GM21390 (cell line): ENCODE measurements around the gene PKM.
"Not testable (repeated sequence)": the region's sequence is repeated elsewhere in the genome, so short reads cannot be mapped to it uniquely, and the experiment has no call there.

Experiments
- ATAC-seq: cut with Tn5 transposase; IDR thresholded peaks from one replicate; pipeline ENCODE4 v1.9.1; 2021; ENCODE audit not compliant: unreplicated experiment

The PKM gene

DNA sequence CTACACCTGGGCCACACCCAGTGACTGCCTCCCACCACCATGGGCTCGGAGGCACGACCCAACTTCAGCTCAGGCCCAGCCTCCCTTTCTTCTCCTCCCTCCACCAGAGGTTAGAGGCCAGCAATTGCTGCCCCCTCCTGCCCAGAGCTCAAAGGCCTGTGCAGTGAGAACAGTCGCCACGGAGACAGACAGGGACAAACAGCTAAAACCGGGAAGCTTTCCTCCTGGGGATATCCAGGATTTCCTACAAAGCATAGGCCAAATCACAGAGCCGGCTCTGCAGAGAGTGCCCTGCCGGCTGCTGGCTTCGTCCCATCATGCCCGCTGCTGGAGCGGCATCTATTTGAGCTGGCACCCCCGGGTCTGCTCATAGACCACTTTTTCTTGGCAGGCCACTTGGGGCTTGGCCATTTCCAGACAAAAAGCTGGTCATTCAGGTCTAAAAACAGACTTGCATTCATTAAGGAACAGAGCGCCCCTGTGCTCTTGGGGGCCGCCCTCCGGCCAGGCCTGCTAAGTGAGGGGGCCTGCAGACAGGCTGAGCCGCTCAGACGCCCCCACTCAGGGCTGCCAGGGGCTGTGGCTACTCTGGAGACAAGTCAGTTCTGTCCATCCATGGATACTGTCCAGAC is 50.9 kb downstream of the PKM start:
- no peak for ATAC-seq

DNA sequence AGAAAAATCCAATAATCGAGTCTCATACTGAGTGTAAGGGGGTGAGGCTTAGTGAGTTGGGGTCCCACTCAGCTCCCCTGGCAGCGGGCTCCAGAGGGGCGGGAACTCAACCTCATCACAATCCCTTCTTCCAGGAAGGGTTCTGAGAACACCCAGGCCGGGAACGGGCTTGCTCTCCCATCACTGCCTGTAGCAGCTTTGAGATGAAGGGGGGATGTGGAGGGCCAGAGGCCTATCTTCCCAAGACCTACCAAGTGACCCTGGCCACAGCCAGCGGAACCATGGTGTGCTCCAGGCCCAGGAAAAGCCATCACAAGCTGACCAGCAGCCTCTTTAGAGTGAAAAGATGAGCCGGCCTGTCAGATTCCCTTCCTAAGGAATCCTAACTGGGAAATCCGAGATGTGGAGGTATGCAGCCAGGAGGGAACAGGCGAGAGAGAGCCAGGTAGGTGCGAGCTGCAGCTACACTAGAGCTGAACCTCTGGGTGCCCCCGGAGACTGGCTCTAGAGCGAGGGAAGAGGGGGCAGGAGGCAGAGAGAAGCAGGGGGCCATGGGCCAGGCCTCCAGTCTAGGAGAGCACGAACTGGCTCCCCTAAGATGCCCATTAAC is 51.9 kb downstream of the PKM start:
- ATAC-seq, result no peak

DNA sequence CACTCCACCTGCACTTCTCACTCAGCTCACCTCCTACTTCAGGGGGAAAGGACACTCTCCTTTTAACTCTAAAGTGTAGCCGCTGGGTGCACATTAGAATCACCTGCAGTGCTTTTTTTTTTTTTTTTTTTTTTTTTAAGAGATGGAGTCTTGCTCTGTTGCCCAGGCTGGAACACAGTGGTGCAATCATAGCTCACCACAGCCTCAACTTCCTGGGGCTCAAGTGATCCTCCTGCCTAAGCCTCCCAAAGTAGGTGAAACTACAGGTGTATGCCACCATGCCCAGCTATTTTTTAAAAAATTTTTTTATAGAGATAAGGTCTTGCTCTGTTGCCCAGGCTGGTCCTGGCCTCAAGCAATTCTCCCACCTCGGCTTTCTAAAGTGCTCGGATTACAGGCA is 54.2 kb downstream of the PKM start:
- no peak for ATAC-seq

DNA sequence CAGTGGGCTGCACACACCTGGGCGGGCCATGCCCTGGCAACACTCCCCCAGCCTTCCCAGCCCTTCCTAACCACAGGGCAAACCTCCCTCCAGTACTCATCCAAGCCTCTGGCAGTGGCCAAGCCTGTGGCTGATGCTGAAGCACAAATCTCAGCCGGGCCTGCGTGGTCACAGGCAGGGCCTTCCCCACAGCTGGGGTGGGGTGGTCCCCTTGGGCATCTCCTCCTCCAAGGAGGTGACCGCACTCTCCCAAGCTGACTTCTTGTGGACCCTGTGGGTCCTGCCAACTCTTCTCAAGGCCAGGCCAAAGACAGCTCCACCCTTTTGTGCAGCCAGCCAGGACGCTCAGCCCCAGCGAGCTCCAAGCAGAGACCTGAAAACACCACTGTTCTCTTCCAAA is 54.8 kb downstream of the PKM start:
- no peak for ATAC-seq

DNA sequence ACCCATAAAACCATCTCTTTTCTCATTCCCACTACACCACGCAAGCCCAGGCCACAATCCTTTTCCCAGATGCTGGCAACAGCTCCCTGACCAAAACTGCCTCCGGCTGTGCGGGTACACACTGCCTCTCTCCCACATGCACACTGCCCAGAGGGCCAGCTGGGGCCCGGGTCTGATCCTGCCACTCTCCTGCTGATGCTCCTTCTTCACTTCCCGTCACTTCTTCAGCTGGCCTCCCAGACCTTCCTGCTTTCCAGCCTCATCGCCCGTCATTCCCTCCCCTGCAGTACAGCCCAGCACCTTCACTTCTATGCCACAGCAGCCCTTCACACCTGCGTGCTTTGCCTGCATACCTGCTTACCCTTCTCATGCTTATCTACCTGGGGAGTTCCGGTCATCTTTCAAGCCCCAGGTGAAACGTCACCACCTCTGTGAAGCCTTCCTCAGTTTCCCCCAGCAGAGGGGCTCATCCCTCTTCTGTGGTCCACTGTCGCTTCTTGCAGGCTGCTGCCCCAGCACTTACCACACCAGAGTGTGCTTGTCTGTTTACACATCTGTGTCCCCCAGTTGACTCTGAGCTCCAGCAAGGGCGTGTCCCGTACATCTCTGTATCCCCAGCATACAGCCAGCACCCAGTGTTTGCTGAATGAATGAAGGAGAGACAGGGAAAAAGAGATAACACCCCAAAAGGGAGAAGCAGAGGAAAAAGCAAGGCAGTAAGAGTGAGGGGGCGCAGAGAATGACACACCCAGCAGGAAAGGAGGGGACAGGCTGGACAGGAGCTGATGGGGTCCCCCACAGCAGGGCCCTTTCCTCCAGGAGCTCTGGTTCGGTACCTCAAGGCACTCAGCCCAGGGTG is 55.6 kb downstream of the PKM start:
- no peak for ATAC-seq

DNA sequence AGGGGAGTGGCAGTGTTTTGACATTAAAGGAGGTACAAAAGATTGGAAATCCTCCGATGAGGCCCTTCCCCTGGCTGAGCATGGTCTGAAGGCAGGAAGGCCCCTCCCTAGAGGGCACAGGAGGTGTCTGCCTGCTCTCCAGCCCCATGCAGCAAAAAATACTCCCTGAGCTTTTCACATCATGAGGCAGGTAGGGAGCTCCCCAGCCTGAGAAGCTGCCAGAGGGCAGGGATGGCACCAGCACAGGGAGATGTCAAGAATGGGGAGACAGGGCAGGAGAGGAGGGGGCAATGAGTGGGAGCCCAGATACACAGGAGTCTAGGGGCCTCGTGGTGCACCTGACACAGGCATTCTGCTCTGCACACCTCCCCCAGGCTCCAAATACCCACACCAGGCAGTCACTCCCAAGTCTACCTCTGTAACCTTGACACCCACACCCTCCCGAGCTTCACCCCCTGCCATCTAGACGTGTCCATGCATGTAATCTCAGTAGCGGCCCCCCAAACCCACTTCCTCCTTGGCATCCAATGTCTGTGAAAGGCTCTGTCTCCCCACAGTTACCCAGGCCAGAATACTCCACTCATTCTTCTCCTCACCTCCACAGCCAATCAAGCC is 56.3 kb downstream of the PKM start:
- no peak for ATAC-seq

DNA sequence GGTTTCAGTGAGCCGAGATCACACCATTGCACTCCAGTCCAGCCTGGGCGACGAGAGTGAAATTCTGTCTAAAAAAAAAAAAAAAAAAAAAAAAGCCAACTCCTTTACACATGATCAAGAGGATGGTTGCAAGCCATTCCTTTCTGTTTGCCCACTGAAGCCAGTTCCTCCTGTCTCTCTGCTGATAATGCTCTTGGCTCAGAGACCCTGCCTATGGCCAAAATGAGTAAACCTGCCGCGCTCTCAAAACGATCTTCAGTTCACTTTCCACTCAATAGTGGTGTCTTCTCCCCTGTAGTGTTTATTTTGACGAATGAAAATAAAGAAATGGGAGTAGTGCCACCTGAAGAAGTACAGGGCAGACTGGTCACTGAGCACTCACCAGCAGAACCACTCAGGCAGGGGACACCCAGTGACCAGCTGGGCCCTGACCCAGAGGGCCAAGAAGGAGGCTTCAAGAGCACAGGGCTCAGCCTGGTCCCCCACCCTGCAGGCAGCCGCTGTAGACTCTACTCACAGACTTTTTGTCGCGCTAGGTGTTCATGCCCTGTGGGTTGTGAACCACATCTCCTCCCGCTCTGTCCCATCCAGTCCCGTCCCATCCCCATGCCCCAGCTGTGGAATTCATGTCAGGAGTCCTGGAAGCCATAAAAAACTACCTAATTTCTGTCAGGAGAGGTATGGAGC is 57.0 kb downstream of the PKM start:
- ATAC-seq, result no peak

DNA sequence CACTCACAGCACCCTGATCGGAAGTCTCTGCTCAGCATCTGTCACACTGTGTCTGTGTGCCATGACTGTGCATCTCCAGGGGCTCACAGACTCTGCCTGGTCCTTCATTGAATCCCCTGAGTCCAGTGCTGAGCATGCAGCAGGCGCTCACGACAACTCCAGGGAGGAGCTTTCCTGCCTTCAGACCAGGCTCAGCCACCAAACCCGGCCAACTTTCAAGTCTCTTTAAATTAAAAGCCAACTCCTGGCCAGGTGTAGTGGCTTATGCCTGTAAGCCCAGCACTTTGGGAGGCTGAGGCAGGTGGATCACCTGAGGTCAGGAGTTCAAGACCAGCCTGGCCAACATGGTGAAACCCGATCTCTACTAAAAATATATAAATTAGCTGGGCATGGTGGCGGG is 57.6 kb downstream of the PKM start:
- ATAC-seq, result no peak

DNA sequence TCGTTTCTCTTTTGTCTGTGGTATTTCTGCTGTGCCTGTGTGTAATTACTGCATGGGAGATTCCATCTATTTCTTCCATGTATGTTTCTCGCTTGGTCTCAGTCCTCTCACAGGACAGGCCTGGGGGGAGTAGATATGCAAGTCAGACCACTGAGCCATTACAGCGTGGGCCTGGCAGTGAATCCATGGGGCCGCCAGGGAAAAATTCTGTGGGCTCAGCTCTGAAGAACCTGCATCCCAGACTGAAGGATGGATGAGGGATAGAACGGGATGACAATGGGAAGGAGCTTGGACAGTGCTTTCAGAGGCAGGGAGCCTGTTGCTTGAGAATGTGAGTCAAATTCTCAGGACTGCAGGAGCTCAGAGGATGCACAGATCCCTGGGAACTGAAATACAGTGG is 58.2 kb downstream of the PKM start:
- ATAC-seq, result no peak

DNA sequence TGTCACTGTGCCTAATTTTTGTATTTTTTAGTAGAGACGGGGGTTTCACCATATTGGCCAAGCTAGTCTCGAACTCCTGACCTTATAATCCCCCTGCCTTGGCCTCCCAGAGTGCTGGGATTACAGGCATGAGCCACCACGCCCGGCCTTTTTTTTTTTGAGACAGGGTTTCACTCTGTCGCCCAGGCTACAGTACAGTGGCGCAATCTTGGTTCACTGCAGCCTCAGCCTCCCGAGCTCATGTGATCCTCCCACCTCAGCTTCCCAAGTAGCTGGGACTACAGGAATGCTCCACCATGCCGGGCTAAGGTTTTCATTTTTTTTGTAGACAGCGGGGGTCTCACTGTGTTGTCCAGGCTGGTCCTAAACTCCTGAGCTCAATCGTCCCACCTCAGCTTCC is 59.0 kb downstream of the PKM start:
- not testable (repeated sequence) for ATAC-seq

DNA sequence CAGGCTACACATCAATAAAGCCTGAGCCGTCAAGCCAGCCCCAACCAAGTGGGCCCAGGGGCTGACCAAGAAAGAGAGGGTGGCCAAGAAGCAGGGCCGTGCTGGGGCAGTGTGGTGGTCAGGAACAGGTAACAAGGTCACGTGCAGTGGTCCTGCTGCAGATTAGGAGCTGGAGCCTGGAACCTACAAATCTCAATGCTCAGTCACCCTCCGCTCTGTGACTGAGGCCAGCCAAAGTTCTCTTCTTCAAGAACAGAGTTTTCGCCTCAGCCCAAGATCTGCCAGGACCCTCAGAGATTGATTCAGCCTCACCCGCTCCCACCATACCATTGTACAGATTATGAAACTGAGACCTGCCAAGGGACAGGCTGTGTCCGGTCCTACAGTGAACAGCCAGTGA is 60.3 kb downstream of the PKM start:
- no peak for ATAC-seq

DNA sequence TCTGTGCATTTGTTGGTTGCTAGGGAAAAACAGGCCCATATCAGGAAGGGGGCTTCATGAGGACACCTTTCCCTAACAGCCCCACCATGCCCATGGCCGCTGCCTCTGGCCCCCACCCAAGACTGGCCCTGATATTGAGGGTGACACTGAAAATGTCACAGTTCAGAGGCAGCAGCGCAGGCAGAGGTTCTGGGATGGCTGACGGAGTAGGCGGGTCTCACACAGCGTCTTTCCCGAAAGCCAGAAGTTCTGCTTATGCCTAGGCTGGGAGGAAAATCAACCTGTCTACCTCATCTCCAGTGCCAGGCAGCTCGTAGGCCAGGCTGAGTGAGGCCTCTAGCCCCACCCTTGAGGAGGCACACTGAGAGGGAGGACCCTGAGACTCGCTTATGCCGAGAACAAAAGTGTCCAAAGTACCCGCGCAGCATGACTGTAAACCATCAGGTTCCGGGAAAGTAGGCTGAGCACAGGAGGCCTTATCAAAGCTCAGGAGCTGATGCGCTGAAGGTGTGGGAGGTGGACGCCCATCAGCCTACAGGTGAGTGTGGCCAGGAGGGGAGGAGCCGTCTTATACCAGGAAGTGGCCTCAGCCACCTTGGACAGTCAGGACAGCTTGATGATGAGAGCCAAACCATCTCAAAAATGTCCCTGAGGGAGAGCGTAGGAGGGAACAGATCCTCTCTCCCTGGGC is 60.9 kb downstream of the PKM start:
- no peak for ATAC-seq

DNA sequence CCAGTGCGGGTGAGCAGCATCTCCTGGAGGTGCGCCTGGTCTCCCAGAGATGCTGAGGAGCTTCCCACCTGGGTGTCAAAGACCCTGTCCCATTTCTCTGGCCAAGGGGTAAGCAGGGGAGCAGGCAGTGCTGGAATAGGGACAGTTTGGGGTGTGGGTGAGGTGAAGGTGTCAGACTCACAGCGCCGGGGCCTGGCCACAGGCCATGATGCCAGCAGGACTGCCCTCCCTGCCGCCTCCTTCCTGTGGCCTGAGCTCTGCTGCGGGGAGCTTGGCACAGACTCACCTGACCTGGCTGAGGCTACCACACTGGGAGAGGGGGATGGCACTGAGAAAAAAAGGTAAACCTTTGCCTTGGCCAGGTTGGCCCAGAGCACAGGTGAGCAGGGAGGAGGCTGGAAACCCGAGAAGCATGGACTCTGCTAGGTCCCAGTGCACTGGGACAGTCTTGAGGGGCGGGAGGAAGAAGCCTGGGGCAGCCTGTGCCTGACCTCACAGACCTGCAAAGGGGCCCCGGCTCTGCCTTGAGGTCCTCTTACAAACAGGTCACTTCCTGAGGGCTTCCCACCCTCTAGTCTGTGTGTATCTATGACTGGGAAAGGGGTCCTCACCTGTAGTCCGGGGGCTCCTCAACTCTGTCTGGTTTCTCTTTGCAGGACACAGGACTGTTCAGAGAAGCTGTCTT is 61.6 kb downstream of the PKM start:
- no peak for ATAC-seq

DNA sequence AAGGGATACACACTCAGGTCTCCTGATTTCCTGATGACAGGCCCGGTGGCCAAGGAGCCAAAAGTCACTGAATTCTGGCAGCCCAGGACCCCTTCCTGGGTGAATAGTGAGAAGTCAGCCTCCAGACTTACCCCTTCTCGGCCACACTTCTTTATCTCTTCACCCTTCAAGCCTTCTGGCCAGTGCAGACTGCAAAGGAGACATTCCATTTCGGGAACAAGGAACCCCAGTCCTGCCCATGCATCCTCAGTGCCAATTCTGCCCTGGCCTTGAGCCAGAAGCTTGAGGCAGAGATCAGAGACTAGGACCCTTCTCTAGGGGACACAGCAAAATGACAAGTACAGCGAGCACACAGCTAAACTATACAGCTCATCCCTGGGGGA is 62.2 kb downstream of the PKM start:
- ATAC-seq, result no peak

DNA sequence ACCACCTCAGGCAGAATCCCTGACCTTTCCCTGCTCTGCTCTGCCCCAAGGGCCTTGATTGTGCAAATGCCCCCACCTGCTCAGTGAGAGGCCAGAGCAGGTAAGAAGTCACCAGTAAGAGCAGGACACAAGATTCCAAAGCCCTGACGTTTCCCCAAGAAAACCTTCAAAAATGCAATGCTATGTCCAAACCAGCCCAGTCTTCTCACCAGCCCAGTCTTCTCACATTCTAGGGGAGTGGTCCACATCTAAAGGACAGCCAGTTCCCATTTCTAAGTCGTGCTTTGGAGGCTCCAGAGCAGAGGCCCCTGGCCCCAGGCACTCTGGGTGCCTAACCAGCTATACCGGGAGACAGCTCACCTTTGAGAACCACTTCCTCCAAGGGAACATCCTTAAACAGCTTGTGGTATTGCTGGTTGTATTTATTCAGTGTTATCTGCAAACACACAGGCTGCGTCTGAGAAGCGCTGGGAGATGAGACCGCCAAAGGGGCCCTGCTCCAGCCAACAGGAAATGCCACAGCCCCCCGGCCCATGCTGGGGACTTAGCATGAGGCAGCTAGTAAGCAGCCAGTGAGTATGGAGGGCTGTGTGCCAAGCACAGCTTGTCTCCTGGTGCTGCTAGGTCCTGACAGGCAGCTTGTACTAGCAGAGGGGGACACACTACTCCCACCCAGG is 62.7 kb downstream of the PKM start:
- ATAC-seq, result no peak

DNA sequence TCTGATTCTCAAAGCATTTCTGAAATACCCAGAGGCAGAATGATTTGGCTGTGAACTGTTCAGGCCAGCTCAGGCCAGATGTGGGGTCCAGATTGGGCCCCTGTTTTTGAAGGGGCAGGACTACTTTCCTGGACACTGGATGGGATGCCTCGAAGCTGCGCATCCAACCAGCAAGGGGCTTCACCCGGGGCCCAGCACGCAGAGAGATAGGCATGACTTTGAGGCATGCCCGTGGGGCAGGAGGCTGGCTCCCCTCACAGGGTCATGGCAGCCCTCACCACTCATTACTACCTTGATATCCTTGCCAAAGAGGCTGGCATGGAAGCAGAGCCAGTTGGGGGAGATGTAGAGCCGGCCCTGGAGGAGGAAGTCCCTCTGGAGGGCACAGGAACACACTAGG is 63.5 kb downstream of the PKM start:
- ATAC-seq, result no peak

DNA sequence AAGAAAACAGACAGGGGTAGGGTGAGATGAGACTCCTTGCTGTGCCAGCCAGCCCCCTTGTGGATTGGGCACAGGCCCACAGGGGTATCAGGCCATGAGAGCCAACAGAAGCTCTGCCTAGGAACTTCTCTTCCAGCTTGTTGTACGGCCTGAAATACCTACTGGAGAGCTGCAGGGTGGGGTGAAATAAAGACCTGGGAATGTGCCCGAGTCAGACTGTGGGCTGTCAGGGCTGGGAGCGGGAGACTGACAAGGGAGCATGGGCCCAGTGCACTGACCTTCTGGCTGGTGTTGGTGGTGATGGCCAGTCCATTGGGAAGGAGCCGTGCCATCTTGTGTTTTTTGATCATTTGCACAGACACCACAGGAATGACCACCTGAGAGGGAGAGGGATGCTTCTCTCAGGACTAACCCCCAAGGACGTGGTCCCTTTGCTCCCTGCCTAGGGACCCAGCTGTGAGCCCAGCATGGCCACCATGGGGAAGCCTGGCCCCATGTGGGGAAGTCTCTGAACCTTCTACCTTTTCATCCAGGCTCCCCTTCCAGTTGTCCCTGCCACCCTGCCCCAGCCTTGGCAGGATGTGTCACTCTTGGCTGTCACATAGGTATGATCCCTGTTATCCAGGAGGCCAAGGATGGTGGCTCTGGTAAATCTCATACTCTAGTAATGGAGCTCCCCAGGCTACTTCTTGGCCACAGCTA is 64.1 kb downstream of the PKM start:
- ATAC-seq, result no peak

DNA sequence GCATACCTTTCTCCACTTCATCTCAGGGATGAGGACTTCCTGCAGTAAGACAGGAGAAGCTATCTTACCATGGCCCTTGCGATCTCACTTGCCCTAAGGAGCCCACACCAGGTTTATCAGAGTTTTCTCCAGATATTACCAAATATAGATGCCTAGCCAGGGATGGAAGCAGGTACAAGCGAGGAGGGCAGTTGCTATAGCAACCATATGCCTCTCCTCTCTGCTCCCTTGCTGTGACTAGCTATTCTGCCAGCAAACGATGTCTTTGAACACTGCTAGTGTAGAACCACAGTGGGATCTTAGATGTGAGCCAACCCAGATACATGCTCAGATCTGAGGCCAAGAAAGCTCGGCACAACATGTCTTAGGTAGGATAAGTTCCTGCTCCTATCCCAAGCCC is 67.3 kb downstream of the PKM start:
- no peak for ATAC-seq

DNA sequence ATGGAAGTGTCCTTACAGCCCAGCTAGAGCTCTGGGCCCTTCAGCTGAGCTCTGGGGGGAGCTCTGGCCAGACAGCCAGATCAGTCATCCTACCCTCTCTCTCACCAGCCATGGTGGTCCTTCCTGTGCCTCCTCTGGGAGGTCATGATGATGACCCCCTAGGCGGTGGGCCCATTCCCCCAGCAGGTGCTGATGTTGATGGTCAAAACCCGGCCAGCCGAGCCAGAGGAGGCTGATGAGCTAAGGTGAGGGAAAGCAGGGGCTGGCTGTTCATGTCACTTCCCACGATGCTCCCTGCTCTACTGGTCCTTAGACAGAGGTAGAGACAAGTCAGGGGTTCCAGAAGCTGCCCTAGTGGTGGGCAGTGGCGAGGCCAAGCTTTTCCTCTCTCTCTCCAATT is 68.4 kb downstream of the PKM start:
- ATAC-seq, result no peak
